Activated B cell treated with CpG ODN at 0.5 μM for 24 hours (primary cell): ENCODE measurements around the gene TTC19. TPM values are rescaled to one million over a fixed set of nuclear protein-coding genes. Genes with fewer than 3 reads are reported as not detected.
"Not testable (repeated sequence)": the region's sequence is repeated elsewhere in the genome, so short reads cannot be mapped to it uniquely, and the experiment has no call there.

Source experiments
- ATAC-seq: fragments of 200-7000 bp; cut with Tn5 transposase; one replicate; pipeline ENCODE4 v1.10.0; 2021; ENCODE audit warnings: low read depth, mild to moderate bottlenecking, moderate library complexity
- CTCF ChIA-PET: fragments of 350-600 bp; sonication (Branson Sonifier 250); formaldehyde crosslinking; loops from one replicate; lab custom pipeline; 2021; ENCODE audit warnings: antibody characterized with exemption; lab: Charles Lee
- POLR2A ChIA-PET: fragments of 350-600 bp; sonication (Branson Sonifier 250); formaldehyde crosslinking; loops from one replicate; lab custom pipeline; 2021; ENCODE audit warnings: antibody characterized with exemption; lab: Charles Lee
- DNase-seq: peaks from one replicate; pipeline ENCODE4 v3.0.0; 2022
- H3K27ac Mint-ChIP-seq: one replicate; pipeline ENCODE4 v1.8.0; 2020; ENCODE audit warnings: mixed read lengths
- H3K27me3 Mint-ChIP-seq: one replicate; pipeline ENCODE4 v1.8.0; 2021; ENCODE audit warnings: mixed read lengths
- H3K36me3 Mint-ChIP-seq: one replicate; pipeline ENCODE4 v1.8.0; 2021; ENCODE audit warnings: low read depth, mixed read lengths
- H3K4me1 Mint-ChIP-seq: one replicate; pipeline ENCODE4 v1.8.0; 2021; ENCODE audit warnings: mixed read lengths
- H3K4me3 Mint-ChIP-seq: one replicate; pipeline ENCODE4 v1.8.0; 2020; ENCODE audit warnings: mild to moderate bottlenecking, mixed read lengths
- H3K9me3 Mint-ChIP-seq: one replicate; pipeline ENCODE4 v1.8.0; 2020; ENCODE audit warnings: mixed read lengths
- intact Hi-C: fragments of 100-400 bp; cut with micrococcal nuclease; formaldehyde crosslinking; loops from one replicate; pipeline ENCODE4 v1.15.1; 2024
- total RNA-seq: library from RNA; stranded (reverse); gene quantifications from 2 replicates; pipeline ENCODE4 v1.2.3, GENCODE V29; 2022
- TF ChIP-seq, protein P1 (sequence below): fragments of 200-600 bp; IDR thresholded peaks from one replicate; pipeline ENCODE4 v1.8.0; 2022; ENCODE audit warnings: antibody characterized with exemption, mild to moderate bottlenecking

TTC19 gene
- total RNA-seq, 1 donor from 2014 or later: 34.2 TPM

DNA sequence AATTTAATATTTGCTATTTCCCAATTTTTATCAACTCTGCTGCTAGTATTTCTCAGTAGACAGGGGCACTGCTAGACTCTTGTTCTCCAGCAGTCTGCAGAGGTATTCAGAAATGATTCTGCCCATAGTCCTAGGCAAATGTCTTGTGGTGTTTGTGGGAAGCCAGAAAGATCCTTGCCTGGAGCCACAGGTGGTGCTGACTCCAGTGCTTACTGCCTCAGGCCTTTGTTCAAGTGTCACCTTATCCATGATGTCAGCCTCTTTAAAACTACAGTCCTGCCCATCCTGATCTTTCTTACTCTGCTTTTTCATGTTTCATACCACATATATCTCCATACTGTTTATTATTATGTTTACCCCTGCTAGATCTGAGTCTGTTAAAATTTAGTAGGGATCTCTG, 26.6 kb upstream of the TTC19 start:
- ATAC-seq (no peak), DNase-seq (no peak)
- ChIA-PET CTCF (no interaction called here), POLR2A (no interaction called here)
- Mint-ChIP-seq H3K9me3 (no peaks in the 10 kb centered on the region), H3K4me1 (no peaks in the 10 kb centered on the region), H3K4me3 (no peak overlapping the region), H3K36me3 (peaks cover 29% of the 10 kb centered on the region), H3K27ac (no peak overlapping the region), H3K27me3 (peaks cover 11% of the 10 kb centered on the region)
- TF ChIP-seq, protein P1, sequence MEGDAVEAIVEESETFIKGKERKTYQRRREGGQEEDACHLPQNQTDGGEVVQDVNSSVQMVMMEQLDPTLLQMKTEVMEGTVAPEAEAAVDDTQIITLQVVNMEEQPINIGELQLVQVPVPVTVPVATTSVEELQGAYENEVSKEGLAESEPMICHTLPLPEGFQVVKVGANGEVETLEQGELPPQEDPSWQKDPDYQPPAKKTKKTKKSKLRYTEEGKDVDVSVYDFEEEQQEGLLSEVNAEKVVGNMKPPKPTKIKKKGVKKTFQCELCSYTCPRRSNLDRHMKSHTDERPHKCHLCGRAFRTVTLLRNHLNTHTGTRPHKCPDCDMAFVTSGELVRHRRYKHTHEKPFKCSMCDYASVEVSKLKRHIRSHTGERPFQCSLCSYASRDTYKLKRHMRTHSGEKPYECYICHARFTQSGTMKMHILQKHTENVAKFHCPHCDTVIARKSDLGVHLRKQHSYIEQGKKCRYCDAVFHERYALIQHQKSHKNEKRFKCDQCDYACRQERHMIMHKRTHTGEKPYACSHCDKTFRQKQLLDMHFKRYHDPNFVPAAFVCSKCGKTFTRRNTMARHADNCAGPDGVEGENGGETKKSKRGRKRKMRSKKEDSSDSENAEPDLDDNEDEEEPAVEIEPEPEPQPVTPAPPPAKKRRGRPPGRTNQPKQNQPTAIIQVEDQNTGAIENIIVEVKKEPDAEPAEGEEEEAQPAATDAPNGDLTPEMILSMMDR: no peak
- intact Hi-C loops: no loop called here

DNA sequence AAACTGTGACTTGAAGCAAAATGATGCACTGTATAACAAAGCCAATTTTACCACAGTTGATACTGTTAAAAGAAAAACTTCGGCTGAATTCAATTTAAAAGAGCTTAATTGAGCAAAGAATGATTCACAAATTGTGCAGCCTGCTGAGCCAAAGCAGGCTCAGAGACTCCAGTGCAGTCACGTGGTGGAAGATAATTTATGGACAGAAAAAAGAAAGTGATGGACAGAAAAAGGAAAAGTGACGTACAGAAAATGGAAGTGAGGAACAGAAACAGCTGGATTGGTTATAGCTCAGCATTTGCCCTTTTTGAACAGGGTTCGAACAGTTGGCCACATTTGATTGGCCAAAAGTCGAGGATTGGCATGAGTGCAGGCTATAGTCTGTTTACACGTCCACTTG, 25.8 kb upstream of the TTC19 start:
- no peak for ATAC-seq
- intact Hi-C loops: no loop called here
- Mint-ChIP-seq H3K36me3 (peaks cover 35% of the 10 kb centered on the region), H3K27me3 (peaks cover 8% of the 10 kb centered on the region), H3K27ac (no peak overlapping the region), H3K9me3 (no peaks in the 10 kb centered on the region), H3K4me3 (no peak overlapping the region), H3K4me1 (no peaks in the 10 kb centered on the region)
- POLR2A ChIA-PET: no interaction called here
- CTCF ChIA-PET: no interaction called here
- DNase-seq: no peak
- TF ChIP-seq, protein P1: no peak

DNA sequence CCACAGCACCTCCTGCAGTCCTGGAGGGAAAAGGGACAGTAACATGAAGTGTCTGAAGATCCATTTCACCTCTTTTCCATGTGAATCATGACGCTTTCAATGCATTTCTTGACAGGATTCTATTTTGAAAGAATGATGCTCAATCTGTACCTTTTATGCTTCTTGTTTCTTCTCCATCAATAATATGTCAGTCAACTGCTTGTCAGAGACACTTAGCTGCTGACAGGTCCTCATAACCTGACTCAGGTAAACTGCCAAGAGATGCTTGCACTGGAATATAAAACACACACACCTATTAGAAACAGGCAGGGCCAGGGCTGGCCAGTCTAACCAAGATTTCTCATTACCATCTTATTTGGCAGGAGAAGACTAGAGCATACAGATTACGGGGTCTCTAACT, 21.7 kb upstream of the TTC19 start:
- DNase-seq (no peak), ATAC-seq (no peak)
- CTCF ChIA-PET: no interaction called here
- Mint-ChIP-seq H3K9me3 (no peaks in the 10 kb centered on the region), H3K27me3 (no peaks in the 10 kb centered on the region), H3K4me1 (peaks cover 11% of the 10 kb centered on the region), H3K27ac (no peak overlapping the region), H3K36me3 (peaks cover 63% of the 10 kb centered on the region), H3K4me3 (no peak overlapping the region)
- intact Hi-C loops: no loop called here
- TF ChIP-seq, protein P1: no peak
- POLR2A ChIA-PET: no interaction called here

DNA sequence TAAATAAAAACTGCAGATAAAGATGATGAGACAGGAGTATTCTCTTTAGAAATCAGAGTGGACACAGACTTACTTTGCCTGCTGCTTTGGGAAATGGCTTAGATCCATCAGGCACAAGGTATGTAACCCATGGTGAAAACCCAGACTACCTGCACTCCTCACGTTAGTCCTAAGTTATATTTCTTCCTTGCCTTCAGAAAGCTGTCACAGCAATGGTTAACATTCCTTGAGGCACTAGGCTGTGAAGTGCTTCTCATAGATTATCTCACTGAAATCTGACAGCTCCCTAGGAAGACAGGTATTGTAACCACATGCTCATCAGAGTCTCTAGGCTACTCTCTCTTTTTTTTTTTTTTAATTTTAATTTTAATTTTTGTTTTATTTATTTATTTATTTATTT, 21.0 kb upstream of the TTC19 start:
- Mint-ChIP-seq H3K27ac (no peak overlapping the region), H3K27me3 (no peaks in the 10 kb centered on the region), H3K4me3 (no peak overlapping the region), H3K36me3 (peaks cover 65% of the 10 kb centered on the region), H3K9me3 (no peaks in the 10 kb centered on the region), H3K4me1 (peaks cover 11% of the 10 kb centered on the region)
- ATAC-seq: no peak
- ChIA-PET CTCF (no interaction called here), POLR2A (no interaction called here)
- TF ChIP-seq, protein P1: no peak
- no peak for DNase-seq
- intact Hi-C loops: no loop called here

DNA sequence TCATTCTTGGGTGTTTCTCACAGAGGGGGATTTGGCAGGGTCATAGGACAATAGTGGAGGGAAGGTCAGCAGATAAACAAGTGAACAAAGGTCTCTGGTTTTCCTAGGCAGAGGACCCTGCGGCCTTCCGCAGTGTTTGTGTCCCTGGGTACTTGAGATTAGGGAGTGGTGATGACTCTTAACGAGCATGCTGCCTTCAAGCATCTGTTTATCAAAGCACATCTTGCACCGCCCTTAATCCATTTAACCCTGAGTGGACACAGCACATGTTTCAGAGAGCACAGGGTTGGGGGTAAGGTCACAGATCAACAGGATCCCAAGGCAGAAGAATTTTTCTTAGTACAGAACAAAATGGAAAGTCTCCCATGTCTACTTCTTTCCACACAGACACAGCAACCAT, 20.6 kb upstream of the TTC19 start:
- H3K9me3 Mint-ChIP-seq, H3K27ac Mint-ChIP-seq, DNase-seq, CTCF ChIA-PET, H3K4me3 Mint-ChIP-seq, ATAC-seq, H3K27me3 Mint-ChIP-seq, POLR2A ChIA-PET, intact Hi-C loops: not testable (repeated sequence)
- H3K36me3 Mint-ChIP-seq: peaks cover 69% of the 10 kb centered on the region
- H3K4me1 Mint-ChIP-seq: peaks cover 11% of the 10 kb centered on the region

DNA sequence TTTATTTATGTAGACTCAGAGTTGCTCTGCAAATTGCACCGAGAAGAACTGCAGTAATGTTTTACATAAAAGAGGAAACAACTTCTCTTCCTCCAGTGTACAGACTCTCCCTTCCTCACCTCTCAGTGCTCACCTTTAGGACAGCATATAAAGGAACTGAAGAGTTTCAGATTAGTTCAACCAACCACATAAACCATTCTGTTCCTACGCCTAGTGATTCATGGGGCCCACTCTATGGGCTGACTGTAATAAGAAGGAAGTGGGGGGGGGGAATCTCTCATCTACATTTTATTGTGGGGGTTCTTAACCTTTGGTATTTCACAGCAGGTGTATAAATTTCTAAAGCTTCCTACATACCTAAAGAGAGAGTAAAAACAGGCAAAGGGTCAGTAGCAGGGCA, 18.4 kb upstream of the TTC19 start:
- H3K9me3 Mint-ChIP-seq: no peaks in the 10 kb centered on the region
- POLR2A ChIA-PET: no interaction called here
- no peaks in the 10 kb centered on the region for H3K27me3 Mint-ChIP-seq
- ATAC-seq (peak; percentile 95), DNase-seq (no peak)
- peaks cover 71% of the 10 kb centered on the region for H3K36me3 Mint-ChIP-seq
- peaks cover 11% of the 10 kb centered on the region for H3K4me1 Mint-ChIP-seq
- CTCF ChIA-PET: no interaction called here
- TF ChIP-seq, protein P1: no peak
- H3K4me3 Mint-ChIP-seq: no peak overlapping the region
- intact Hi-C loops: no loop called here
- H3K27ac Mint-ChIP-seq: no peak overlapping the region
